ENCODE measurements around the gene RIMKLB.
A peak's percentile ranks its signal among the peaks of the same experiment; 100 is the strongest.

Gene RIMKLB, protein sequence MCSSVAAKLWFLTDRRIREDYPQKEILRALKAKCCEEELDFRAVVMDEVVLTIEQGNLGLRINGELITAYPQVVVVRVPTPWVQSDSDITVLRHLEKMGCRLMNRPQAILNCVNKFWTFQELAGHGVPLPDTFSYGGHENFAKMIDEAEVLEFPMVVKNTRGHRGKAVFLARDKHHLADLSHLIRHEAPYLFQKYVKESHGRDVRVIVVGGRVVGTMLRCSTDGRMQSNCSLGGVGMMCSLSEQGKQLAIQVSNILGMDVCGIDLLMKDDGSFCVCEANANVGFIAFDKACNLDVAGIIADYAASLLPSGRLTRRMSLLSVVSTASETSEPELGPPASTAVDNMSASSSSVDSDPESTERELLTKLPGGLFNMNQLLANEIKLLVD

DNA sequence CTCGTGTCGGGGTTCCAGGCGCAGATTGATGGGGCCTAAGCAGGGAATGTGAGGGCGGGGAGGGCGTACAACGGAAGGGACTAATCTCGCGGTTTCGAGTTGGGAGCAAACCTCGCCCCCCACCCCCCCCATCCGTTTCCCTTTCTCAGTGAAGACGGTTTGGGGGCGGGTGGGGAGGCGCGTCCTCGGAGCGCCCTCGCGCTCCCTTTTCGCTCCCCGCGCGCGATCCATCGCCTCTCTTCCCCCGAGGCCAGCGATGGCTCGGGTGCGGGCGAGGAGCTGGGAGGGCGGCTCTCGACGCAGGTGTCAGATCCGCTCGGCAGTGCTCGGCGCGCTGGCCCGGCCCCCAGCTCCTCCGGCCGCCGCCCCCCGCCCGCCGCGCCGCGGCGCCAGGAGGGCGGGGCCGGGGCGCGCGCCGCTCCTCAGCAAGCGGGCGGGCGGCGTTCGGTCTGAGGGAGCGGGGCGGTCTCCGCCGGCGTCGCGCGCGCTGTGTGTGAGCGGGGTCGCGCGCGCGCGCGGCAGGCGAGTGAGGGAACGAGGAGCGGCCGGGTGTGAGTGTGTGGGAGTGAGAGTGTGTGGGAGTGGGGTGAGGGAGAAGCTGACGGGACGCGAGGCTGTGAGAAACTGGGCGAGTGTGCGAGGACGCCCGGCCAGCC is at the start of gene RIMKLB:
TSS of gene RIMKLB (plus strand) at position 516 of the 656 bp plus-strand sequence. CDS start 15,876 bp downstream, outside the sequence.
- Histone ChIP-seq H3K36me3 (ENCODE audit: insufficient read depth, low read length) (peaks cover 15% of the 10 kb centered on the region), H3K4me1 (ENCODE audit: insufficient read depth, low read length, severe bottlenecking) (peaks cover 74% of the 10 kb centered on the region), H3F3A (ENCODE audit: insufficient read depth, low read length) (0 out of 2 replicates have a peak, but pooled peaks cover 3% of the 10 kb centered on the region), H3K9me2 (ENCODE audit: low read depth, low read length) (no peaks in the 10 kb centered on the region), H3K9ac (ENCODE audit: low read length) (peak within 1 kb of the TSS; percentile 95), H4K20me1 (ENCODE audit: insufficient read depth, low read length) (no peaks in the 10 kb centered on the region), H3K79me2 (ENCODE audit: insufficient read depth, low read length) (peaks cover 42% of the 10 kb centered on the region), H3K4me3 (ENCODE audit: low read depth, low read length, poor library complexity, severe bottlenecking) (peak within 1 kb of the TSS; percentile 93), H3K27me3 (ENCODE audit: insufficient read depth, low read length) (no peaks in the 10 kb centered on the region), H3K27ac (ENCODE audit: low read depth, low read length, poor library complexity, severe bottlenecking) (peak within 1 kb of the TSS; percentile 79), H3K9me3 (ENCODE audit: low read length) (no peaks in the 10 kb centered on the region), H2AFZ (ENCODE audit: low read length) (no peak within 1 kb of the TSS), H3K4me2 (ENCODE audit: low read length) (peak within 1 kb of the TSS; percentile 87)
- no peak for TF ChIP-seq EZH2 (IDR thresholded peaks at IDR 0.05; ENCODE audit: borderline replicate concordance, low read length)
- TF ChIP-seq, protein P1, sequence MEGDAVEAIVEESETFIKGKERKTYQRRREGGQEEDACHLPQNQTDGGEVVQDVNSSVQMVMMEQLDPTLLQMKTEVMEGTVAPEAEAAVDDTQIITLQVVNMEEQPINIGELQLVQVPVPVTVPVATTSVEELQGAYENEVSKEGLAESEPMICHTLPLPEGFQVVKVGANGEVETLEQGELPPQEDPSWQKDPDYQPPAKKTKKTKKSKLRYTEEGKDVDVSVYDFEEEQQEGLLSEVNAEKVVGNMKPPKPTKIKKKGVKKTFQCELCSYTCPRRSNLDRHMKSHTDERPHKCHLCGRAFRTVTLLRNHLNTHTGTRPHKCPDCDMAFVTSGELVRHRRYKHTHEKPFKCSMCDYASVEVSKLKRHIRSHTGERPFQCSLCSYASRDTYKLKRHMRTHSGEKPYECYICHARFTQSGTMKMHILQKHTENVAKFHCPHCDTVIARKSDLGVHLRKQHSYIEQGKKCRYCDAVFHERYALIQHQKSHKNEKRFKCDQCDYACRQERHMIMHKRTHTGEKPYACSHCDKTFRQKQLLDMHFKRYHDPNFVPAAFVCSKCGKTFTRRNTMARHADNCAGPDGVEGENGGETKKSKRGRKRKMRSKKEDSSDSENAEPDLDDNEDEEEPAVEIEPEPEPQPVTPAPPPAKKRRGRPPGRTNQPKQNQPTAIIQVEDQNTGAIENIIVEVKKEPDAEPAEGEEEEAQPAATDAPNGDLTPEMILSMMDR (IDR thresholded peaks at IDR 0.05; ENCODE audit: low read length), result no peak

DNA sequence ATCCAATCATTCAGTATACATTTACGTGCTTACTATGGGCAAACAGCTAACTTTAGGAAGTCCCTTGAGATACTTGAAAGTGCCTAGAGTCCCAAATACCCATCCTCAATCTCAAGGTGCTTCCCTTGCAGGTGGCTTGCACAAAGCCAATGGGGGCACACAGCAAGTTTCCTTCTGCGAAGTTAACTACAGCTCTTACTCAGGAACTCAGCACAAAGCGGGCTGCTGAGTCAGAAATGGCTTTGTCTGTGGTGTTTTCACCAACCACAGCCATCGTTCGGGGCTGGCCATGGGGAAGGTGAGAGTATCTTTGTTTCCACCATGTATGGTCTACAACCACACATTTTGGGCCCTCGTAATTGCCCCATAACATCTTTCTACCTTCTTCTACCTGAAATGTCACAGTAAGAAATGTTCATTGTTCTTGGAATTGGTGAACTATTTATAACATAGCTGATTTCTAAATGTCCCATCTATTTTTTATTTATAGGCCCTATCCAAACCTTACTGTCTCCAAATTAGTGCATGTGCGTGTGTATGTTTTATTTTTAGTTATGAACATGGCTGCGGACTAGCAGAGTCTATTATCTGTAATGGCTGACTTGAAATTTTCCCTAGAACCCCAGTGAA is 49.1 kb upstream of the RIMKLB start:
- Histone ChIP-seq H3K4me2 (ENCODE audit: low read length) (peak overlapping the region; percentile 35; the same call in 1 of the 2 replicates), H3K9me2 (ENCODE audit: low read depth, low read length) (no peaks in the 10 kb centered on the region), H3K27ac (ENCODE audit: low read depth, low read length, poor library complexity, severe bottlenecking) (peak overlapping the region; percentile 70), H3K9me3 (ENCODE audit: low read length) (no peaks in the 10 kb centered on the region), H3F3A (ENCODE audit: insufficient read depth, low read length) (peaks cover 8% of the 10 kb centered on the region; the same call in 1 of the 2 replicates), H2AFZ (ENCODE audit: low read length) (peak overlapping the region; percentile 51), H3K27me3 (ENCODE audit: insufficient read depth, low read length) (no peaks in the 10 kb centered on the region), H3K9ac (ENCODE audit: low read length) (peak overlapping the region; percentile 1; the same call in 1 of the 2 replicates), H3K4me3 (ENCODE audit: low read depth, low read length, poor library complexity, severe bottlenecking) (no peak overlapping the region), H4K20me1 (ENCODE audit: insufficient read depth, low read length) (no peaks in the 10 kb centered on the region), H3K36me3 (ENCODE audit: insufficient read depth, low read length) (no peaks in the 10 kb centered on the region), H3K4me1 (ENCODE audit: insufficient read depth, low read length, severe bottlenecking) (peaks cover 48% of the 10 kb centered on the region), H3K79me2 (ENCODE audit: insufficient read depth, low read length) (no peaks in the 10 kb centered on the region)
- TF ChIP-seq EZH2 (IDR thresholded peaks at IDR 0.05; ENCODE audit: borderline replicate concordance, low read length), result no peak
- TF ChIP-seq, protein P1 (IDR thresholded peaks at IDR 0.05; ENCODE audit: low read length), result no peak

DNA sequence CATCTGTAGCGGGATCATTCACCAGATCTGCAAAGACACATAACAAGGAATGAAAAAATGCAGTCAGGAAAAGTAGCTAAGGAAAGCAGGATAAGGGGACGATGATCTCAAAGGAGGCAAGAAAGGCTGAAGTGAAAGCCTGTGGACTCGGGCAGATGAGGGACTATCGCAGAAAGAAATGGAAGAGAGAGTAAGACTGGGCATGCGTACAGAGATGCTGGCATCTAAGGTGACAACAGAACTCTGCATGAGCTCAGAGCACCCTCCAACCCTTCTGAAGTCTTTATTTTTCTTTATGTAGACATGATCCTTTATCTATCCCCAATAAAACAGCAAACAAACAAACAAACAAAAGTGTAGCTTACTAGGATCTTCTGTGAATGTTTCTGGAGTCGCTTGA is 42.4 kb upstream of the RIMKLB start:
- no peaks in the 10 kb centered on the region for H3F3A ChIP-seq (ENCODE audit: insufficient read depth, low read length)
- H3K4me1 ChIP-seq (ENCODE audit: insufficient read depth, low read length, severe bottlenecking), result peaks cover 10% of the 10 kb centered on the region
- H3K27me3 ChIP-seq (ENCODE audit: insufficient read depth, low read length), result no peaks in the 10 kb centered on the region
- H3K4me3 ChIP-seq (ENCODE audit: low read depth, low read length, poor library complexity, severe bottlenecking), result no peak overlapping the region
- H4K20me1 ChIP-seq (ENCODE audit: insufficient read depth, low read length), result no peaks in the 10 kb centered on the region
- no peaks in the 10 kb centered on the region for H3K79me2 ChIP-seq (ENCODE audit: insufficient read depth, low read length)
- no peaks in the 10 kb centered on the region for H3K9me2 ChIP-seq (ENCODE audit: low read depth, low read length)
- no peak overlapping the region for H3K9ac ChIP-seq (ENCODE audit: low read length)
- H2AFZ ChIP-seq (ENCODE audit: low read length), result peak overlapping the region; percentile 83
- no peak overlapping the region for H3K4me2 ChIP-seq (ENCODE audit: low read length)
- H3K9me3 ChIP-seq (ENCODE audit: low read length), result no peaks in the 10 kb centered on the region
- no peaks in the 10 kb centered on the region for H3K36me3 ChIP-seq (ENCODE audit: insufficient read depth, low read length)
- H3K27ac ChIP-seq (ENCODE audit: low read depth, low read length, poor library complexity, severe bottlenecking), result peak overlapping the region; percentile 30
- TF ChIP-seq, protein P1 (IDR thresholded peaks at IDR 0.05; ENCODE audit: low read length), result no peak
- TF ChIP-seq EZH2 (IDR thresholded peaks at IDR 0.05; ENCODE audit: borderline replicate concordance, low read length), result no peak
